SH-SY5Y (cell line): Measurements from ENCODE around the gene OTUB1.

Source experiments
- GATA2 ChIP-seq: IDR thresholded peaks from 2 replicates; pipeline ENCODE4 v1.6.1; 2011; ENCODE audit warnings: mild to moderate bottlenecking, low read depth, low read length
- GATA3 ChIP-seq: IDR thresholded peaks from 2 replicates; pipeline ENCODE4 v1.6.1; 2011; ENCODE audit warnings: low read depth, mild to moderate bottlenecking, low read length, moderate library complexity

DNA sequence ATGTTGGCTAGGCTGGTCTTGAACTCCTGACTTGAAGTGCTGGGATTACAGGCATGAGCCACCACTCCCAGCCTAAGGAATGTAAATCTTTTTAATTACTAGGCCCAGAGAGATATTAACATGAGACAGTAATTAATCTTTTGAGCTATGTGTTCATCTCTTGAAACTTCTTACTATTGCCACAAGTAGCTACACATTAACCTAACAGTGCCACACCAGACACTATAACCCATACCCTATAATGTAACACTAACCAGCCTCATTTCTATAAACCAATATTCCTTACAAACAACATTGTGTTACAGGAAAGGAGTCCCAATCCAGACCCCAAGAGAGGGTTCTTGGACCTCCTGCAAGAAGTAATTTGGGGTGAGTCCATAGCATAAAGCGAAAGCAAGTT is 19.8 kb upstream of the OTUB1 start:
- TF ChIP-seq GATA2 (no peak), GATA3 (no peak)
